ENCODE data around the gene SPINK8. TPM values are rescaled to one million over a fixed set of nuclear protein-coding genes. Genes with fewer than 3 reads are reported as not detected.

Gene SPINK8
- total RNA-seq, 1 experiment from 2014 or later, result not detected

- POLR2A ChIA-PET (ENCODE audit: unreplicated experiment), result no interaction called here
- H3K36me3 ChIP-seq (ENCODE audit: low read depth, low read length), result no peaks in the 10 kb centered on the region
- intact Hi-C loops (cut with micrococcal nuclease), result no loop called here
- CTCF ChIA-PET, result no interaction called here
- no peak overlapping the region for H3K4me3 ChIP-seq (ENCODE audit: low read length)
- no peaks in the 10 kb centered on the region for H3K9me3 ChIP-seq (ENCODE audit: low read length)
- DNase-seq (no peak), ATAC-seq (no peak)
- H3K79me2 ChIP-seq (ENCODE audit: low read length), result no peaks in the 10 kb centered on the region
- H4K20me1 ChIP-seq (ENCODE audit: low read length), result no peaks in the 10 kb centered on the region
- no peak overlapping the region for H2AFZ ChIP-seq (ENCODE audit: low read length)
- H3K27me3 ChIP-seq (ENCODE audit: low read length), result no peaks in the 10 kb centered on the region
- no TSS peak for BruUV-seq (replicated peaks)
- no peak overlapping the region for H3K4me2 ChIP-seq (ENCODE audit: low read length)
- no peaks in the 10 kb centered on the region for H3F3A ChIP-seq (ENCODE audit: low read length, unreplicated experiment)
- no peaks in the 10 kb centered on the region for H3K4me1 ChIP-seq (ENCODE audit: insufficient read depth, low read length)
- no peak for TF ChIP-seq EZH2phosphoT487 (IDR thresholded peaks at IDR 0.05; ENCODE audit: borderline replicate concordance, low read length)
- TF ChIP-seq, protein P1, sequence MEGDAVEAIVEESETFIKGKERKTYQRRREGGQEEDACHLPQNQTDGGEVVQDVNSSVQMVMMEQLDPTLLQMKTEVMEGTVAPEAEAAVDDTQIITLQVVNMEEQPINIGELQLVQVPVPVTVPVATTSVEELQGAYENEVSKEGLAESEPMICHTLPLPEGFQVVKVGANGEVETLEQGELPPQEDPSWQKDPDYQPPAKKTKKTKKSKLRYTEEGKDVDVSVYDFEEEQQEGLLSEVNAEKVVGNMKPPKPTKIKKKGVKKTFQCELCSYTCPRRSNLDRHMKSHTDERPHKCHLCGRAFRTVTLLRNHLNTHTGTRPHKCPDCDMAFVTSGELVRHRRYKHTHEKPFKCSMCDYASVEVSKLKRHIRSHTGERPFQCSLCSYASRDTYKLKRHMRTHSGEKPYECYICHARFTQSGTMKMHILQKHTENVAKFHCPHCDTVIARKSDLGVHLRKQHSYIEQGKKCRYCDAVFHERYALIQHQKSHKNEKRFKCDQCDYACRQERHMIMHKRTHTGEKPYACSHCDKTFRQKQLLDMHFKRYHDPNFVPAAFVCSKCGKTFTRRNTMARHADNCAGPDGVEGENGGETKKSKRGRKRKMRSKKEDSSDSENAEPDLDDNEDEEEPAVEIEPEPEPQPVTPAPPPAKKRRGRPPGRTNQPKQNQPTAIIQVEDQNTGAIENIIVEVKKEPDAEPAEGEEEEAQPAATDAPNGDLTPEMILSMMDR (conservative IDR thresholded peaks at IDR 0.05; ENCODE audit: low read depth, low read length), result no peak
- H3K27ac ChIP-seq (ENCODE audit: low read length), result no peak overlapping the region
- no peaks in the 10 kb centered on the region; the same call in 1 of the 2 replicates for H3K9me2 ChIP-seq (replicated peaks; ENCODE audit: low read length)
- no peak overlapping the region for H3K9ac ChIP-seq (ENCODE audit: low read length)
Measured at GRCh38 chr3:48287034-48287433, 46.4 kb downstream of the SPINK8 start.

- no TSS peak for BruUV-seq (replicated peaks)
- Histone ChIP-seq H3K9me2 (replicated peaks; ENCODE audit: low read length) (no peaks in the 10 kb centered on the region; the same call in 1 of the 2 replicates), H3K79me2 (ENCODE audit: low read length) (no peaks in the 10 kb centered on the region), H3K27me3 (ENCODE audit: low read length) (no peaks in the 10 kb centered on the region), H3K9ac (ENCODE audit: low read length) (no peak overlapping the region), H3K4me1 (ENCODE audit: insufficient read depth, low read length) (no peaks in the 10 kb centered on the region), H3K27ac (ENCODE audit: low read length) (no peak overlapping the region), H3F3A (ENCODE audit: low read length, unreplicated experiment) (no peaks in the 10 kb centered on the region), H3K9me3 (ENCODE audit: low read length) (no peaks in the 10 kb centered on the region), H3K4me3 (ENCODE audit: low read length) (no peak overlapping the region), H3K36me3 (ENCODE audit: low read depth, low read length) (no peaks in the 10 kb centered on the region), H2AFZ (ENCODE audit: low read length) (no peak overlapping the region), H3K4me2 (ENCODE audit: low read length) (no peak overlapping the region), H4K20me1 (ENCODE audit: low read length) (no peaks in the 10 kb centered on the region)
- POLR2A ChIA-PET (ENCODE audit: unreplicated experiment), result no interaction called here
- CTCF ChIA-PET, result no interaction called here
- intact Hi-C loops (cut with micrococcal nuclease), result no loop called here
- DNase-seq (no peak), ATAC-seq (no peak)
- no peak for TF ChIP-seq EZH2 (IDR thresholded peaks at IDR 0.05; ENCODE audit: low read length, unreplicated experiment)
- TF ChIP-seq, protein P1 (conservative IDR thresholded peaks at IDR 0.05; ENCODE audit: low read depth, low read length), result no peak
- no peak for TF ChIP-seq EZH2phosphoT487 (IDR thresholded peaks at IDR 0.05; ENCODE audit: borderline replicate concordance, low read length)
Measured at GRCh38 chr3:48286308-48286707, 47.2 kb downstream of the SPINK8 start.

DNA sequence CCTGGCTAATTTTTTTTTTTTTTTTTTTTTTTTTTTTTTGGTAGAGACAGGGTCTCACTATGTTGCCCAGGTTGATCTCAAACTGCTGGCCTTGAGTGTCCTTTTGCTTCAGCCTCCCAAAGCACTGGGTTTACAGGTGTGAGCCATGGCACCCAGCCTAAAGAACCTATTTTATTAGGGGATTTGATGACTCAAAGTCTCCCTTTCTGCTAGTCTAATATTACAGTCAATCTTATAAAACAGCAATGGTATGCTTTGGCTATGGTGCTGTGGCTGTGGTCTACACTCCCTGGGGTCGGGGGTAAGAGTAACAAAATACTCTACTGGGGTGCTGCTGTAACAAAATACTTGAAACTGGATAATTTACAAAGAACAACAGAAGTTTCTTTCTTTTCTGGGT, 47.8 kb downstream of the SPINK8 start:
- H3K4me1 ChIP-seq (ENCODE audit: insufficient read depth, low read length), result no peaks in the 10 kb centered on the region
- no peaks in the 10 kb centered on the region for H3F3A ChIP-seq (ENCODE audit: low read length, unreplicated experiment)
- TF ChIP-seq, protein P1 (conservative IDR thresholded peaks at IDR 0.05; ENCODE audit: low read depth, low read length), result no peak
- TF ChIP-seq EZH2 (IDR thresholded peaks at IDR 0.05; ENCODE audit: low read length, unreplicated experiment) (no peak), EZH2phosphoT487 (IDR thresholded peaks at IDR 0.05; ENCODE audit: borderline replicate concordance, low read length) (no peak)
- no peaks in the 10 kb centered on the region for H3K27me3 ChIP-seq (ENCODE audit: low read length)
- intact Hi-C loops (cut with micrococcal nuclease), result no loop called here
- H3K27ac ChIP-seq (ENCODE audit: low read length), result no peak overlapping the region
- ATAC-seq, result peak; percentile 86
- no peaks in the 10 kb centered on the region for H3K36me3 ChIP-seq (ENCODE audit: low read depth, low read length)
- H4K20me1 ChIP-seq (ENCODE audit: low read length), result no peaks in the 10 kb centered on the region
- DNase-seq, result peak; percentile 67
- H3K9ac ChIP-seq (ENCODE audit: low read length), result no peak overlapping the region
- no peak overlapping the region for H2AFZ ChIP-seq (ENCODE audit: low read length)
- POLR2A ChIA-PET (ENCODE audit: unreplicated experiment), result no interaction called here
- H3K4me3 ChIP-seq (ENCODE audit: low read length), result no peak overlapping the region
- H3K9me3 ChIP-seq (ENCODE audit: low read length), result no peaks in the 10 kb centered on the region
- no TSS peak for BruUV-seq (replicated peaks)
- CTCF ChIA-PET, result no interaction called here
- H3K9me2 ChIP-seq (replicated peaks; ENCODE audit: low read length), result no peaks in the 10 kb centered on the region; the same call in 1 of the 2 replicates
- H3K4me2 ChIP-seq (ENCODE audit: low read length), result no peak overlapping the region
- H3K79me2 ChIP-seq (ENCODE audit: low read length), result no peaks in the 10 kb centered on the region
